AG04450 (cell line): ENCODE results near the gene POLE. TPM values are rescaled to one million over a fixed set of nuclear protein-coding genes. Genes with fewer than 3 reads are reported as not detected.

Source experiments
- CTCF ChIA-PET: fragments of 300-600, 350-600 bp; formaldehyde crosslinking; extraction: SDS; loops from one replicate; lab custom pipeline; 2022; ENCODE audit warnings: antibody characterized with exemption, inconsistent platforms; lab: Charles Lee
- POLR2A ChIA-PET: fragments of 350-600 bp; formaldehyde crosslinking; extraction: SDS; loops from one replicate; lab custom pipeline; 2021; ENCODE audit warnings: antibody characterized with exemption, inconsistent platforms; lab: Yijun Ruan, JAX
- DNase-seq: peaks from one replicate; pipeline ENCODE4 v3.0.0-alpha.2; 2011; ENCODE audit warnings: low read depth, low spot score
- H3K27ac ChIP-seq: one replicate; pipeline ENCODE4 v1.5.1; 2012; ENCODE audit warnings: low read depth, low read length, control low read depth
- H3K27me3 ChIP-seq: one replicate; pipeline ENCODE4 v1.6.0; 2012; ENCODE audit warnings: low read length; ENCODE audit not compliant: control insufficient read depth, insufficient read depth
- H3K4me3 ChIP-seq: 2 replicates; pipeline ENCODE4 v1.5.1; 2011; ENCODE audit warnings: mild to moderate bottlenecking, low read depth, low read length, control low read depth
- H3K9me3 ChIP-seq: 2 replicates; pipeline ENCODE4 v1.5.1; 2012; ENCODE audit warnings: low read length; ENCODE audit not compliant: control insufficient read depth, insufficient read depth
- CTCF ChIP-seq: IDR thresholded peaks from 2 replicates; pipeline ENCODE4 v1.5.1; 2011; ENCODE audit warnings: low read depth, low read length, control low read depth, inconsistent platforms
- polyA plus RNA-seq: library from polyadenylated mRNA; depleted of rRNA; stranded (reverse); fragments of >200 nt; gene quantifications from 2 replicates; pipeline ENCODE4 v1.2.3, GENCODE V29; 2011

The POLE gene
- polyA plus RNA-seq, 1 experiment: 4.1 TPM

- H3K27me3 ChIP-seq: no peaks in the 10 kb centered on the region
- POLR2A ChIA-PET: interaction anchor here (0.7 kb wide), 1 partner anchor 172 kb away, joined by 5 read pairs; no protein-coding TSS in a partner anchor
- H3K4me3 ChIP-seq: no peak overlapping the region
- no peak for TF ChIP-seq CTCF
- no peak overlapping the region for H3K27ac ChIP-seq
- CTCF ChIA-PET: interaction anchor here (0.8 kb wide), 1 partner anchor 20 kb away, joined by 3 read pairs; no protein-coding TSS in a partner anchor
- no peak for DNase-seq
- H3K9me3 ChIP-seq: no peaks in the 10 kb centered on the region; the same call in 1 of the 2 replicates
Measured at GRCh38 chr12:132633398-132633797, 53.7 kb downstream of the POLE start.

- ChIA-PET CTCF (interaction anchor here (0.6 to 0.8 kb wide), 2 partner anchors 20 to 219 kb away, joined by 3 read pairs; no protein-coding TSS in a partner anchor), POLR2A (interaction anchor here (0.6 to 0.7 kb wide), 2 partner anchors 20 to 171 kb away, joined by 5 to 16 read pairs; no protein-coding TSS in a partner anchor)
- H3K4me3 ChIP-seq: no peak overlapping the region
- H3K27ac ChIP-seq: no peak overlapping the region
- no peak for TF ChIP-seq CTCF
- no peak for DNase-seq
- H3K27me3 ChIP-seq: no peaks in the 10 kb centered on the region
- H3K9me3 ChIP-seq: no peaks in the 10 kb centered on the region; the same call in 1 of the 2 replicates
Measured at GRCh38 chr12:132632521-132633228, 54.5 kb downstream of the POLE start.

- Histone ChIP-seq H3K9me3 (no peaks in the 10 kb centered on the region; the same call in 1 of the 2 replicates), H3K27ac (no peak overlapping the region), H3K4me3 (no peak overlapping the region), H3K27me3 (no peaks in the 10 kb centered on the region)
- DNase-seq: no peak
- POLR2A ChIA-PET: no interaction called here
- no peak for TF ChIP-seq CTCF
- CTCF ChIA-PET: no interaction called here
Measured at GRCh38 chr12:132631666-132632065, 55.5 kb downstream of the POLE start.

GRCh38 chr12:132630672-132631071 lies 56.5 kb downstream of the POLE start:
- ChIA-PET POLR2A (no interaction called here), CTCF (interaction anchor here (1.0 kb wide), 1 partner anchor 16 kb away, joined by 3 read pairs; no protein-coding TSS in a partner anchor)
- Histone ChIP-seq H3K27ac (no peak overlapping the region), H3K27me3 (no peaks in the 10 kb centered on the region), H3K9me3 (no peaks in the 10 kb centered on the region; the same call in 1 of the 2 replicates), H3K4me3 (no peak overlapping the region)
- TF ChIP-seq CTCF: no peak
- DNase-seq: no peak

- no peak overlapping the region for H3K4me3 ChIP-seq
- no peak for DNase-seq
- no peak for TF ChIP-seq CTCF
- H3K27me3 ChIP-seq: no peaks in the 10 kb centered on the region
- CTCF ChIA-PET: interaction anchor here (0.7 kb wide), 1 partner anchor 9 kb away, joined by 5 read pairs; no protein-coding TSS in a partner anchor
- no peak overlapping the region for H3K27ac ChIP-seq
- no peaks in the 10 kb centered on the region; the same call in 1 of the 2 replicates for H3K9me3 ChIP-seq
- POLR2A ChIA-PET: no interaction called here
Measured at GRCh38 chr12:132629330-132629729, 57.8 kb downstream of the POLE start.
